RPMI7951 (cell line): Measurements from ENCODE around the gene S100PBP. TPM values are rescaled to one million over a fixed set of nuclear protein-coding genes. Genes with fewer than 3 reads are reported as not detected.

ENCODE experiments used
- DNase-seq: peaks from one replicate; pipeline ENCODE4 v3.0.0-alpha.2; 2012; ENCODE audit warnings: low read depth
- total RNA-seq: library from RNA; depleted of rRNA; stranded (reverse); fragments of >200 nt; shearing (Covaris generic); gene quantifications from 2 replicates; pipeline ENCODE4 v1.2.3, GENCODE V29; 2014

S100PBP gene
- total RNA-seq, 1 experiment from 2014 or later, result 24.4 TPM

GRCh38 chr1:32869923-32870614 is 52.6 kb downstream of the S100PBP start:
- DNase-seq, result no peak

- peak; percentile 29 for DNase-seq
Measured at GRCh38 chr1:32870615-32871363, 53.3 kb downstream of the S100PBP start, which contains the start of gene FNDC5. Gene FNDC5 (minus strand): TSS chr1:32870912.

- DNase-seq, result no peak
Measured at GRCh38 chr1:32871364-32872191, 54.1 kb downstream of the S100PBP start.

- no peak for DNase-seq
Measured at GRCh38 chr1:32872192-32872460, 54.7 kb downstream of the S100PBP start.

- no peak for DNase-seq
Measured at GRCh38 chr1:32873484-32873883, 56.0 kb downstream of the S100PBP start.

GRCh38 chr1:32874860-32875752 is 57.7 kb downstream of the S100PBP start:
- DNase-seq, result no peak

- DNase-seq, result peak; percentile 28
Measured at GRCh38 chr1:32876341-32877210, 59.1 kb downstream of the S100PBP start.

- DNase-seq, result no peak
Measured at GRCh38 chr1:32877211-32878110, 60.0 kb downstream of the S100PBP start.

- peak; percentile 27 for DNase-seq
Measured at GRCh38 chr1:32878183-32878582, 60.7 kb downstream of the S100PBP start.

- no peak for DNase-seq
Measured at GRCh38 chr1:32878637-32879041, 61.2 kb downstream of the S100PBP start.

GRCh38 chr1:32881291-32881690 is 63.8 kb downstream of the S100PBP start:
- DNase-seq, result no peak

- no peak for DNase-seq
Measured at GRCh38 chr1:32881871-32882850, 64.7 kb downstream of the S100PBP start.

- DNase-seq, result no peak
Measured at GRCh38 chr1:32883338-32884031, 66.0 kb downstream of the S100PBP start.

GRCh38 chr1:32884032-32884372 is 66.5 kb downstream of the S100PBP start:
- no peak for DNase-seq

GRCh38 chr1:32884726-32885125 is 67.3 kb downstream of the S100PBP start:
- no peak for DNase-seq

GRCh38 chr1:32885676-32886003 is 68.2 kb downstream of the S100PBP start:
- no peak for DNase-seq

- DNase-seq, result peak; percentile 41
Measured at GRCh38 chr1:32886004-32886827, 68.8 kb downstream of the S100PBP start, which contains the start of gene HPCA. Gene HPCA (plus strand): TSS chr1:32886491. CDS start chr1:32888899, 2,408 bp downstream.
